K562 (cell line): ENCODE measurements around the gene COA3. TPM values are rescaled to one million over a fixed set of nuclear protein-coding genes. Genes with fewer than 3 reads are reported as not detected.

Experiments used
- ARID2 ChIP-seq: fragments of 450-650 bp; IDR thresholded peaks from 2 replicates; pipeline ENCODE4 v1.6.1; 2017; ENCODE audit warnings: antibody characterized with exemption, mild to moderate bottlenecking
- CC2D1A ChIP-seq: fragments of 450-650 bp; IDR thresholded peaks from 2 replicates; pipeline ENCODE4 v1.6.1; 2017; ENCODE audit warnings: mild to moderate bottlenecking
- DEAF1 ChIP-seq: fragments of 450-650 bp; formaldehyde crosslinking; IDR thresholded peaks from 2 replicates; pipeline ENCODE4 v1.4.0; 2020; ENCODE audit warnings: mild to moderate bottlenecking, moderate library complexity
- HMBOX1 ChIP-seq: sonication (generic); IDR thresholded peaks from 2 replicates; pipeline ENCODE4 v1.6.1; 2016
- MYC ChIP-seq, 2 experiments: fragments of 250-450 bp in 1 of 2; sonication (Bioruptor Pico) in 1 of 2; IDR thresholded peaks; 2 replicates each; pipeline versions ENCODE4 v1.5.1 to v1.6.1; 2012 to 2021; ENCODE audit warnings: low read depth in 2 of 2, borderline replicate concordance in 1 of 2, improper control_type of control experiment in 1 of 2, low read length in 1 of 2, mild to moderate bottlenecking in 1 of 2, moderate library complexity in 1 of 2
- NR2F6 ChIP-seq: fragments of 450-650 bp; formaldehyde crosslinking; IDR thresholded peaks from 2 replicates; pipeline ENCODE4 v1.4.0; 2020; ENCODE audit warnings: mild to moderate bottlenecking
- RAD21 ChIP-seq, 2 experiments: fragments of 250-450 bp in 1 of 2; fragments of 450-650 bp in 1 of 2; sonication (Bioruptor Pico) in 1 of 2; formaldehyde crosslinking in 1 of 2; IDR thresholded peaks in 1 of 2; conservative IDR thresholded peaks in 1 of 2; 2 replicates each; pipeline versions ENCODE4 v1.4.0 to v1.8.0; 2020 to 2022; ENCODE audit warnings: mild to moderate bottlenecking in 2 of 2, moderate library complexity in 1 of 2
- SIRT6 ChIP-seq: IDR thresholded peaks from one replicate; pipeline ENCODE4 v1.6.1; 2012; ENCODE audit warnings: low read depth, mild to moderate bottlenecking, control low read depth, inconsistent platforms, low read length, moderate library complexity
- SP1 ChIP-seq: sonication (generic); formaldehyde crosslinking; IDR thresholded peaks from 2 replicates; pipeline ENCODE4 v1.8.1; 2022; ENCODE audit warnings: mild to moderate bottlenecking, missing genetic modification reagents
- ZKSCAN1 ChIP-seq: fragments of 150-350 bp; IDR thresholded peaks from 2 replicates; pipeline ENCODE4 v1.6.1; 2016; ENCODE audit warnings: low read depth, low read length
- ZNF75A ChIP-seq: fragments of 450-650 bp; formaldehyde crosslinking; IDR thresholded peaks from 2 replicates; pipeline ENCODE4 v1.4.0; 2020; ENCODE audit warnings: mild to moderate bottlenecking
- ZZZ3 ChIP-seq: fragments of 450-650 bp; IDR thresholded peaks from 2 replicates; pipeline ENCODE4 v1.6.1; 2016; ENCODE audit warnings: antibody characterized with exemption, mild to moderate bottlenecking, moderate library complexity
- polyA plus RNA-seq, 8 experiments: library from polyadenylated mRNA; depleted of rRNA in 4 of 8; stranded (reverse) in 5 of 8; unstranded in 3 of 8; fragments of >200 nt; fragmentation: Nextera tagmentation in 2 of 8; fragmentation: Illumina TruSeq in 1 of 8; extraction: Ambion mirVana in 2 of 8; extraction: Trizol in 1 of 8; gene quantifications; 2 replicates each; pipeline versions ENCODE4 v1.2.1 to v1.2.3, GENCODE V29; 2011 to 2014; ENCODE audit warnings: inconsistent platforms in 1 of 8, missing spikeins in 1 of 8
- total RNA-seq, 7 experiments: library from RNA; depleted of rRNA in 6 of 7; stranded (reverse); fragments of >200 nt in 6 of 7; fragmentation: Illumina TruSeq in 2 of 7; extraction: Trizol in 2 of 7; gene quantifications; 2 replicates each; pipeline versions ENCODE4 v1.2.1 to v1.2.3, GENCODE V29; 2011 to 2021; ENCODE audit warnings: low replicate concordance in 1 of 7

COA3 gene
- total and polyA plus RNA-seq, 9 of the 15 experiments (the other 6 are each of a cell fraction or from before 2014, with no cell fraction given), result 49.6 to 153 (median 61.4) TPM

- TF ChIP-seq NR2F6 (no peak), HMBOX1 (peak; percentile 61; the same call in 1 of the 2 replicates), CC2D1A (peak; percentile 59; the same call in 1 of the 2 replicates), MYC (IDR thresholded peaks at IDR 0.05; ENCODE audit: low read depth, low read length) (no peak), MYC (CRISPR knock-in tag; IDR thresholded peaks at IDR 0.05; ENCODE audit: borderline replicate concordance, low read depth) (no peak), SIRT6 (no peak), RAD21 (CRISPR knock-in tag; conservative IDR thresholded peaks at IDR 0.05 in 1 of 2, IDR thresholded peaks at IDR 0.05 in 1 of 2) (peak; percentile 87 to 91), ZKSCAN1 (0 out of 2 replicates have a peak, but pooled peaks have one; percentile 20), DEAF1 (peak; percentile 86), ZNF75A (CRISPR knock-in tag) (no peak), SP1 (CRISPR knock-in tag) (no peak), ZZZ3 (0 out of 2 replicates have a peak, but pooled peaks have one; percentile 46), ARID2 (peak; percentile 90; the same call in 1 of the 2 replicates)
Observed at GRCh38 chr17:42843358-42843934, 44.9 kb upstream of the COA3 start (continued).
